Liver (tissue), 9 donors: ENCODE data around the gene ATP4B. TPM values are rescaled to one million over a fixed set of nuclear protein-coding genes. Genes with fewer than 3 reads are reported as not detected.

Experiments used
- DNase-seq: peaks from one replicate; pipeline ENCODE4 v3.0.0-alpha.2; 2017; ENCODE audit warnings: low spot score
- H3K27ac ChIP-seq, 2 donors: one replicate each; pipeline ENCODE4 v1.7.0; 2013; ENCODE audit warnings: inconsistent platforms in 2 of 2, low read length in 2 of 2, control low read depth in 1 of 2, low read depth in 1 of 2, mild to moderate bottlenecking in 1 of 2
- H3K27me3 ChIP-seq, 4 donors: one replicate each; pipeline versions ENCODE4 v1.6.1 to v1.7.0; 2013; ENCODE audit warnings: low read length in 3 of 4, inconsistent platforms in 1 of 4, mild to moderate bottlenecking in 1 of 4, moderate library complexity in 1 of 4; ENCODE audit not compliant: control insufficient read depth in 4 of 4, insufficient read depth in 4 of 4
- H3K36me3 ChIP-seq, 4 donors: one replicate each; pipeline versions ENCODE4 v1.6.1 to v1.7.0; 2013; ENCODE audit warnings: low read length in 3 of 4, mild to moderate bottlenecking in 3 of 4, low read depth in 1 of 4, moderate library complexity in 1 of 4; ENCODE audit not compliant: control insufficient read depth in 4 of 4, insufficient read depth in 3 of 4
- H3K4me1 ChIP-seq, 4 donors: one replicate each; pipeline versions ENCODE4 v1.6.1 to v1.7.0; 2013; ENCODE audit warnings: low read length in 3 of 4, mild to moderate bottlenecking in 3 of 4, moderate library complexity in 1 of 4; ENCODE audit not compliant: control insufficient read depth in 4 of 4, insufficient read depth in 4 of 4
- H3K4me3 ChIP-seq, 3 donors: one replicate each; pipeline versions ENCODE4 v1.6.1 to v1.7.0; 2013; ENCODE audit warnings: low read length in 3 of 3, control low read depth in 1 of 3, low read depth in 1 of 3, mild to moderate bottlenecking in 1 of 3
- H3K9ac ChIP-seq, 2 donors: one replicate each; pipeline ENCODE4 v1.7.0; 2013; ENCODE audit warnings: low read length in 2 of 2, mild to moderate bottlenecking in 2 of 2, moderate library complexity in 2 of 2, control low read depth in 1 of 2, low read depth in 1 of 2
- H3K9me3 ChIP-seq, 4 donors: one replicate each; pipeline versions ENCODE4 v1.6.1 to v1.7.0; 2013; ENCODE audit warnings: low read length in 3 of 4; ENCODE audit not compliant: control insufficient read depth in 4 of 4
- FOXA1 ChIP-seq: IDR thresholded peaks from 2 replicates; pipeline ENCODE4 v1.6.1; 2016; ENCODE audit warnings: antibody characterized with exemption
- GABPA ChIP-seq, 2 donors: IDR thresholded peaks in 1 of 2; conservative IDR thresholded peaks in 1 of 2; 2 replicates each; pipeline ENCODE4 v1.6.1; 2016; ENCODE audit warnings: antibody characterized with exemption in 2 of 2, mild to moderate bottlenecking in 1 of 2, moderate library complexity in 1 of 2
- HNF4A ChIP-seq, 2 donors: conservative IDR thresholded peaks; 2 replicates each; pipeline ENCODE4 v1.6.1; 2016; ENCODE audit warnings: antibody characterized with exemption in 2 of 2, mild to moderate bottlenecking in 2 of 2
- HNF4G ChIP-seq: IDR thresholded peaks from 2 replicates; pipeline ENCODE4 v1.6.1; 2016; ENCODE audit warnings: antibody characterized with exemption
- JUND ChIP-seq, 2 donors: IDR thresholded peaks; 2 replicates each; pipeline ENCODE4 v1.6.1; 2016; ENCODE audit warnings: antibody characterized with exemption in 2 of 2
- NR2F2 ChIP-seq: IDR thresholded peaks from 2 replicates; pipeline ENCODE4 v1.6.1; 2016; ENCODE audit warnings: antibody characterized with exemption
- RAD21 ChIP-seq, 2 donors: IDR thresholded peaks; 2 replicates each; pipeline ENCODE4 v1.6.1; 2016; ENCODE audit warnings: antibody characterized with exemption in 2 of 2, mild to moderate bottlenecking in 2 of 2
- RXRA ChIP-seq, 2 donors: IDR thresholded peaks; 2 replicates each; pipeline ENCODE4 v1.6.1; 2017 to 2018; ENCODE audit warnings: antibody characterized with exemption in 2 of 2, mild to moderate bottlenecking in 1 of 2
- SP1 ChIP-seq: IDR thresholded peaks from 2 replicates; pipeline ENCODE4 v1.6.1; 2018; ENCODE audit warnings: antibody characterized with exemption, mild to moderate bottlenecking
- TAF1 ChIP-seq: conservative IDR thresholded peaks from 2 replicates; pipeline ENCODE4 v1.6.1; 2016; ENCODE audit warnings: antibody characterized with exemption, mild to moderate bottlenecking
- YY1 ChIP-seq: IDR thresholded peaks from 2 replicates; pipeline ENCODE4 v1.6.1; 2016; ENCODE audit warnings: antibody characterized with exemption, mild to moderate bottlenecking
- WGBS: extraction: QIAGEN DNeasy Blood & Tissue Kit; methylation state at CpG from one replicate; pipeline ENCODE4 v1.1.7; 2013; 5-methylcytosine and 5-hydroxymethylcytosine counted together
- polyA plus RNA-seq, 2 donors: library from polyadenylated mRNA; stranded (reverse) in 1 of 2; unstranded in 1 of 2; fragments of 200-250 nt in 1 of 2; fragments of >200 nt in 1 of 2; fragmentation: Nextera tagmentation in 1 of 2; extraction: Ambion mirVana in 1 of 2; gene quantifications; one replicate each; pipeline versions ENCODE4 v1.2.1 to v1.2.3, GENCODE V29; 2013 to 2015
- total RNA-seq, 2 donors: library from RNA; depleted of rRNA; stranded (reverse); fragments of >200 nt; gene quantifications; one replicate each; pipeline ENCODE4 v1.2.3, GENCODE V29; 2014
- TF ChIP-seq, protein P1 (sequence below): IDR thresholded peaks from 2 replicates; pipeline ENCODE4 v1.6.1; 2016; ENCODE audit warnings: antibody characterized with exemption, mild to moderate bottlenecking
- TF ChIP-seq, protein P2 (sequence below): IDR thresholded peaks from 2 replicates; pipeline ENCODE4 v1.6.1; 2016; ENCODE audit warnings: antibody characterized with exemption
- TF ChIP-seq, protein P3 (sequence below): fragments of 150-350 bp; IDR thresholded peaks from 2 replicates; pipeline ENCODE4 v1.5.1; 2017; ENCODE audit warnings: improper control_type of control experiment, low read depth, low read length; ENCODE audit not compliant: missing input control
- TF ChIP-seq, protein P4 (sequence below): IDR thresholded peaks from 2 replicates; pipeline ENCODE4 v1.6.1; 2016; ENCODE audit warnings: antibody characterized with exemption
- donor health status: healthy.
- donor health status: healthy.
- donor health status: healthy.
- donor health status: healthy.
- donor health status: healthy.

The ATP4B gene
- total and polyA plus RNA-seq, 4 donors: not detected

DNA sequence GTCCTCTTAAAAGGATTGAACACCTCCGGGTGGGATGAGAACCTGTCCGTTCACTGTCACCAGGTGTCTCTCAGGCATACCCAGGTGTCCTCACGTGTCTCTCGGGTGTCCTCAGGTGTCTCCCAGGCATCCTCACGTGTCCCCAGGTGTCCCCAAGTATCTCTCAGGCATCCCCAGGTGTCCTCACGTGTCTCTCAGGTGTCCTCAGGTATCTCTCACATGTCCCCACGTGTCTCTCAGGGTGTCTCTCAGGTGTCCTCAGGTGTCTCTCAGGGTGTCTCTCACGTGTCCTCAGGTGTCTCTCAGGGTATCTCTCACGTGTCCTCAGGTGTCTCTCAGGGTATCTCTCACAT lies 33.8 kb downstream of the ATP4B start:
- no peaks in the 10 kb centered on the region for H3K4me1 ChIP-seq
- 98% methylated on average over 9 of the region's 9 CpGs for WGBS

DNA sequence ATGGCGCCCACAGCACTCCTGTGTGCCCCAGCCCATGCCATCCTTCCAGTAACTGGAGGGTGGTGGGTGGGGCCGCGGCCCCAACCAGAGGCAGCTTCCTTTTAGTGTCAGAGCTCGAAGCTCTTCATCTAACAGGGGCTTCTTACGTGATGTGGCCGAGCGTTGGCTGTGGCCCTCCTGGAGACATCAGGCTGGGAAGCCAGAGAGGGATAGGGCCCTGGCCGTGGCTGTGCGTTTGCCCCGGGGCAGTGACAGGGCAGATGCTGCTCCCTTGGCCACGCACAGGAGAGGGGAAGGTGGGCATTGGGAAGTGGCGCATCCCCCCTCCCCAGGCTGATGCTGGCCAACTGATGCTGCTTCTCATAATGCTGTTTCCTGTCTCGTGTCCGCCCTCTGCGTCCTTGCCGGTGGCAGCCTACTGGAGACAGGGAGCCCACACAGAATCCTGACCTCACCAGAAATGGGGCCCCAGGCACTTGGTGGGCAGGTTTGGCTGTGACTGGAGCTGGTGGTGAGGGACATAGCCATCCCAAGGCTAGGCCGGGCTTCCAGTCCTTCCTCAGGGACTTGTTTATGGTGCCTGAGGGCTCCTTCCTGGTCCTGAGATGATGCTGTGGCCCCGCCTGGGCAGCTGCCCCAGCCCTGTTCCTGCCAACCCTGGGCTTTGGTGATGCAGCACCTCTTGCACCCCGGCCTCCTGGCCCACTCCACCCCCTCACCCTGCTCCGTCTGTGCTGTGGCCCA lies 34.3 kb downstream of the ATP4B start:
- 97% methylated on average over 20 of the region's 20 CpGs for WGBS
- no peak overlapping the region for H3K4me3 ChIP-seq
- no peak overlapping the region for H3K27ac ChIP-seq
- no peaks in the 10 kb centered on the region for H3K9me3 ChIP-seq
- H3K27me3 ChIP-seq: no peaks in the 10 kb centered on the region
- peaks cover 0 to 11% (median 6%) of the 10 kb centered on the region in 4 donors for H3K36me3 ChIP-seq
- no peaks in the 10 kb centered on the region for H3K4me1 ChIP-seq
- TF ChIP-seq, protein P1, sequence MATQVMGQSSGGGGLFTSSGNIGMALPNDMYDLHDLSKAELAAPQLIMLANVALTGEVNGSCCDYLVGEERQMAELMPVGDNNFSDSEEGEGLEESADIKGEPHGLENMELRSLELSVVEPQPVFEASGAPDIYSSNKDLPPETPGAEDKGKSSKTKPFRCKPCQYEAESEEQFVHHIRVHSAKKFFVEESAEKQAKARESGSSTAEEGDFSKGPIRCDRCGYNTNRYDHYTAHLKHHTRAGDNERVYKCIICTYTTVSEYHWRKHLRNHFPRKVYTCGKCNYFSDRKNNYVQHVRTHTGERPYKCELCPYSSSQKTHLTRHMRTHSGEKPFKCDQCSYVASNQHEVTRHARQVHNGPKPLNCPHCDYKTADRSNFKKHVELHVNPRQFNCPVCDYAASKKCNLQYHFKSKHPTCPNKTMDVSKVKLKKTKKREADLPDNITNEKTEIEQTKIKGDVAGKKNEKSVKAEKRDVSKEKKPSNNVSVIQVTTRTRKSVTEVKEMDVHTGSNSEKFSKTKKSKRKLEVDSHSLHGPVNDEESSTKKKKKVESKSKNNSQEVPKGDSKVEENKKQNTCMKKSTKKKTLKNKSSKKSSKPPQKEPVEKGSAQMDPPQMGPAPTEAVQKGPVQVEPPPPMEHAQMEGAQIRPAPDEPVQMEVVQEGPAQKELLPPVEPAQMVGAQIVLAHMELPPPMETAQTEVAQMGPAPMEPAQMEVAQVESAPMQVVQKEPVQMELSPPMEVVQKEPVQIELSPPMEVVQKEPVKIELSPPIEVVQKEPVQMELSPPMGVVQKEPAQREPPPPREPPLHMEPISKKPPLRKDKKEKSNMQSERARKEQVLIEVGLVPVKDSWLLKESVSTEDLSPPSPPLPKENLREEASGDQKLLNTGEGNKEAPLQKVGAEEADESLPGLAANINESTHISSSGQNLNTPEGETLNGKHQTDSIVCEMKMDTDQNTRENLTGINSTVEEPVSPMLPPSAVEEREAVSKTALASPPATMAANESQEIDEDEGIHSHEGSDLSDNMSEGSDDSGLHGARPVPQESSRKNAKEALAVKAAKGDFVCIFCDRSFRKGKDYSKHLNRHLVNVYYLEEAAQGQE: no peak
- TF ChIP-seq YY1 (no peak), RXRA (IDR thresholded peaks at IDR 0.05) (no peak), RAD21 (IDR thresholded peaks at IDR 0.05) (no peak), GABPA (IDR thresholded peaks at IDR 0.05 in 1 of 2, conservative IDR thresholded peaks at IDR 0.05 in 1 of 2) (no peak), HNF4G (no peak), FOXA1 (no peak), JUND (IDR thresholded peaks at IDR 0.05) (no peak)
- TF ChIP-seq, protein P2, sequence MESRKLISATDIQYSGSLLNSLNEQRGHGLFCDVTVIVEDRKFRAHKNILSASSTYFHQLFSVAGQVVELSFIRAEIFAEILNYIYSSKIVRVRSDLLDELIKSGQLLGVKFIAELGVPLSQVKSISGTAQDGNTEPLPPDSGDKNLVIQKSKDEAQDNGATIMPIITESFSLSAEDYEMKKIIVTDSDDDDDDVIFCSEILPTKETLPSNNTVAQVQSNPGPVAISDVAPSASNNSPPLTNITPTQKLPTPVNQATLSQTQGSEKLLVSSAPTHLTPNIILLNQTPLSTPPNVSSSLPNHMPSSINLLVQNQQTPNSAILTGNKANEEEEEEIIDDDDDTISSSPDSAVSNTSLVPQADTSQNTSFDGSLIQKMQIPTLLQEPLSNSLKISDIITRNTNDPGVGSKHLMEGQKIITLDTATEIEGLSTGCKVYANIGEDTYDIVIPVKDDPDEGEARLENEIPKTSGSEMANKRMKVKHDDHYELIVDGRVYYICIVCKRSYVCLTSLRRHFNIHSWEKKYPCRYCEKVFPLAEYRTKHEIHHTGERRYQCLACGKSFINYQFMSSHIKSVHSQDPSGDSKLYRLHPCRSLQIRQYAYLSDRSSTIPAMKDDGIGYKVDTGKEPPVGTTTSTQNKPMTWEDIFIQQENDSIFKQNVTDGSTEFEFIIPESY: no peak
- TF ChIP-seq, protein P3, sequence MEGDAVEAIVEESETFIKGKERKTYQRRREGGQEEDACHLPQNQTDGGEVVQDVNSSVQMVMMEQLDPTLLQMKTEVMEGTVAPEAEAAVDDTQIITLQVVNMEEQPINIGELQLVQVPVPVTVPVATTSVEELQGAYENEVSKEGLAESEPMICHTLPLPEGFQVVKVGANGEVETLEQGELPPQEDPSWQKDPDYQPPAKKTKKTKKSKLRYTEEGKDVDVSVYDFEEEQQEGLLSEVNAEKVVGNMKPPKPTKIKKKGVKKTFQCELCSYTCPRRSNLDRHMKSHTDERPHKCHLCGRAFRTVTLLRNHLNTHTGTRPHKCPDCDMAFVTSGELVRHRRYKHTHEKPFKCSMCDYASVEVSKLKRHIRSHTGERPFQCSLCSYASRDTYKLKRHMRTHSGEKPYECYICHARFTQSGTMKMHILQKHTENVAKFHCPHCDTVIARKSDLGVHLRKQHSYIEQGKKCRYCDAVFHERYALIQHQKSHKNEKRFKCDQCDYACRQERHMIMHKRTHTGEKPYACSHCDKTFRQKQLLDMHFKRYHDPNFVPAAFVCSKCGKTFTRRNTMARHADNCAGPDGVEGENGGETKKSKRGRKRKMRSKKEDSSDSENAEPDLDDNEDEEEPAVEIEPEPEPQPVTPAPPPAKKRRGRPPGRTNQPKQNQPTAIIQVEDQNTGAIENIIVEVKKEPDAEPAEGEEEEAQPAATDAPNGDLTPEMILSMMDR: no peak
- DNase-seq: no peak
- H3K9ac ChIP-seq: no peak overlapping the region

More for the DNA sequence above, 33.8 kb downstream of the ATP4B start:
- H3K4me3 ChIP-seq: no peak overlapping the region
- H3K27me3 ChIP-seq: no peaks in the 10 kb centered on the region
- no peak for TF ChIP-seq FOXA1
- TF ChIP-seq RAD21 (IDR thresholded peaks at IDR 0.05): no peak
- no peak for TF ChIP-seq TAF1
- TF ChIP-seq YY1: no peak
- TF ChIP-seq HNF4A (conservative IDR thresholded peaks at IDR 0.05): no peak
- TF ChIP-seq JUND (IDR thresholded peaks at IDR 0.05): no peak
- TF ChIP-seq, protein P4, sequence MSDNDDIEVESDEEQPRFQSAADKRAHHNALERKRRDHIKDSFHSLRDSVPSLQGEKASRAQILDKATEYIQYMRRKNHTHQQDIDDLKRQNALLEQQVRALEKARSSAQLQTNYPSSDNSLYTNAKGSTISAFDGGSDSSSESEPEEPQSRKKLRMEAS: no peak
- TF ChIP-seq, protein P3: no peak
- no peak for TF ChIP-seq GABPA (IDR thresholded peaks at IDR 0.05 in 1 of 2, conservative IDR thresholded peaks at IDR 0.05 in 1 of 2)
- TF ChIP-seq, protein P2: no peak
- no peak for TF ChIP-seq SP1
- no peak for TF ChIP-seq NR2F2
- peaks cover 0 to 14% (median 6%) of the 10 kb centered on the region in 4 donors for H3K36me3 ChIP-seq
- H3K9me3 ChIP-seq: no peaks in the 10 kb centered on the region
- no peak overlapping the region for H3K27ac ChIP-seq
- no peak overlapping the region for H3K9ac ChIP-seq
- DNase-seq: no peak
